ENCODE measurements around the gene FLVCR2.
"Not testable (repeated sequence)": the region's sequence is repeated elsewhere in the genome, so short reads cannot be mapped to it uniquely, and the experiment has no call there.

FLVCR2 gene

DNA sequence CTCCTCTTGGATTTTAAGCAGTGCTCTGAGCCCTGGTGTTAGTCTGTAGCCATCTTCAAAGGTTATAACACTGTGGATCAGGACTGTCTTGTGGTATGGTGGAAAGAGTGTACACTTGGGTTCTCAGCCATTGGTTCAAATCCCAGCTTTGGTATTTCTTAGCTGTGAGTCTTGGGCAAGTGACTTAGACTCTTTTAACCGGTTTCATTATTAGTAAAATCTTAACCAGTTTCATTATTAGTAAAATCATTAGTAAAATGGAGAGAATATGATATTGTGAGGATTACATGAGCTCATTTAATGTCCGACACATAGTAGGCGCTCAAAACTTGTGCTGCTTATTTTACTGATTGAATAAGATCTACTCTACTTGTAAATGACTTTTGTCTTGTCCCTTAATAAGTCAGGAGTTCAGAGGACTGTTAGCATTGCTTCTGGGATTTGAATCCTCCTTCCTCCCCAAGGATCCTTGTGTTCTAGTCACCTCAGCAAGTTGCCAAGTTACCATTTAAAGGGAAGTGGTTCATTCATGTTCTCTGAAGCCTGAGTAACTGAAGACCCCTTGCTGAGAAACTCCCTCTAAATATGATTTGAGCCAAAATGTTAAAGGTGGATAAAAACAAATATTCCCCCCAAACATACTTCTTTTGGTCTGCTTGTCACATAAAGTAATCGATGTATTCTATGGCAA lies 95.1 kb downstream of the FLVCR2 start:
- no peak for DNase-seq

DNA sequence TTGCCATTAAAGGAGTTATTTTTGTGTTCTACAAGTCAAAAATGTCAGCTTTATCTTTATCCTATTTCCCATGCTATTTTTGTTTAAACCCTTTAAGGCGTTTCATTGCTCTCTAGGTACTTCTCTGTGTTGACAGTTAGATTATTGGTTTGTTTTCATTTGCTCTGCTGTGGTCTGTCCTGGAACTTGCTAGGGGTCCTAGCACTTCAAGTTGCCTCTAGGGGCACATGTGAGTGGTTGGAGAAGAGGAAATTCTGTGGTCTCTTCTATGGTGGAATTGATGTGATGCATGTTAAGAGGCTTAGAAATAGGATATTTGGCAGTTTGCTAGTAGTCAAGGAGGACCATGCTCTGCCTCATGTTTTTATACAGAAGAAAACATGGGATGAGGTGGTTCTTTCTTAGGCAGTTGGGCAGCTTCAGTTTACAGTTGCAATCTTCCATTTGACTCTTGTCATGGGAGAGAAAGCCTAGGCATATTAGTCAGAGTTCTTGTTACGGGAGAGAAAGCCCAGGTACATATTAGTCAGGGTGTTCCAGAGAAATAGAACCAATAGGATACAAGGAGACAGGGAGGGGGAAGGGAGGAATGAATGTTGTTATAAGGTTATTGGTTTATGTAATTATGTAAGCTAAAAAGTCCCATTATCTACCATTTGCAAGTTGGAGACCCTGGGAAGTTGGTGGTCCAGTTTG lies 97.0 kb downstream of the FLVCR2 start:
- DNase-seq = no peak

DNA sequence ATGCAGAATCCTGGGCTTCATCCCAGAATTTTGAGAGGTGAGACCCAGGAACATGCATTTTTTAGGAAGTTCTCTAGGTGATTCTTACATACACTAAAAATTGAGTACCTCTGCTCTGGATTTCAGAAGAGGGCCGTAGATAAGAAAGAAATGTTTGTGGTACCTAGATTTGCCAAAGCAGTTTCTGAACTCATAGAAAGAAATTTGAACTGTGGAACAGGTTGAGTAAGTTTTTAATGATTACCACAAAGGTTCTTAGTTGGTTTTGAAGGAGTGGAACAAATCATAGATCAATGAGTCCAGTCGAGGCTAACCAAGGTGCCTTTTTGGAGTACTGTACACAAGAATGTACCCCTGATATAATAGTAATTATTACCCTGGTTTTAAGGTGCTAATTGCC lies 107.5 kb downstream of the FLVCR2 start:
- no peak for DNase-seq

DNA sequence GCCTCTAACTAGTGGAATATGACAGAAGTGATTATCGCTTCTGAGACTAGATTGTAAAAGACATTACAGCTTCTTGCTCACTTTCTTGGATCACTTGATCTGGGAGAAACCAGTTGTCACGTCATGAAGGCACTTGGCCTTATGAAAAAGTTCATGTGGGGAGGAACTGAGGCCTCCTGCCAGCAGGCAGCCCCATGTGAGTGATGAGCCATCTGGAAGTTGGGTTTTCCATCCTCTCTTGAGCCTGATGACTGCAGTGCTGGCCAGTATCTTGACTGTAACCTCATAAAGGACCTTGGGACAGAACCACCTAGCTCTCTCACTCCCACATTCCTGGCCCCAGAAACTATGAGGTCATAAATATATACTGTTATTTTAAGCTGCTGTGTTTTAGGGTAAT lies 110.6 kb downstream of the FLVCR2 start:
- DNase-seq = peak; percentile 26

DNA sequence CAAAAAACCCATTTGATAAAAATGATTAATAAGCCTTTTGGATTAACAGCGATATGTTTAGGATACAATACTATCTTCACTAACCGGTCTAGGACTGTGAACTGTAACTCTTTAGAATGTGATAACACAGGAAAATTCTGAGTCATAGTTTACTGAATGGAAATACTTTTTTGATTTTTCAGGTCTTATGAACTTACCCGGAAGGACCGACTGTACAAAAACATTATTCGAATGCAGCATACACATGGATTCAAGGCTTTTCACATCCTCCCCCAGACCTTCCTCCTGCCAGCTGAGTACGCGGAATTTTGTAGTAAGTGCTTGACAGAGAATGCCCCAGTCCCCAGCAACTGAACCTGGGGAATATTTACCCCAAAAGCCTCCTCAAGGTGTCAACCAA lies 111.6 kb downstream of the FLVCR2 start:
- no peak for DNase-seq

GRCh38 chr14:75695025-75695424 lies 116.6 kb downstream of the FLVCR2 start:
- DNase-seq = not testable (repeated sequence)

DNA sequence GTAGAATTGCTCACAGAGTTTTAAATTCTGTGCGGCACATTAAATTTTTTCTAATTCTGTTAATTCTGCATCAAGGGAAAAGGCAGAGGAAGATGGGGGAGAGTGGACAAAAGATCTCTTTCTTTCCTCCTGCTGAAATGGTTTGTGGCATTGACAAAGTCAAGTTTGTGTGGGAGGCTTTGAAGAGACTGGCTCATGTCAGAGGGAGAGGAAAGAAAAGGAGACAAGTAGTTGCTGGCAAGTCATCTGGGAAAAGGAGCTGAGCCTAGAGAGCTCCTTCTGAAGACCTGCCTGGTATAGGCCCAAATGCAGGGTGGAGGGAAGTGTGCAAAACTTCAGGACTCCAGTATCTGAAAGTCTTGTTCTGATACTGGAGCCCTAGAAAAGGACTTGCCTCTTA lies 119.0 kb downstream of the FLVCR2 start:
- no peak for DNase-seq
